Measurements from ENCODE around the gene RPL18.
A peak's percentile ranks its signal among the peaks of the same experiment; 100 is the strongest.

The RPL18 gene

DNA sequence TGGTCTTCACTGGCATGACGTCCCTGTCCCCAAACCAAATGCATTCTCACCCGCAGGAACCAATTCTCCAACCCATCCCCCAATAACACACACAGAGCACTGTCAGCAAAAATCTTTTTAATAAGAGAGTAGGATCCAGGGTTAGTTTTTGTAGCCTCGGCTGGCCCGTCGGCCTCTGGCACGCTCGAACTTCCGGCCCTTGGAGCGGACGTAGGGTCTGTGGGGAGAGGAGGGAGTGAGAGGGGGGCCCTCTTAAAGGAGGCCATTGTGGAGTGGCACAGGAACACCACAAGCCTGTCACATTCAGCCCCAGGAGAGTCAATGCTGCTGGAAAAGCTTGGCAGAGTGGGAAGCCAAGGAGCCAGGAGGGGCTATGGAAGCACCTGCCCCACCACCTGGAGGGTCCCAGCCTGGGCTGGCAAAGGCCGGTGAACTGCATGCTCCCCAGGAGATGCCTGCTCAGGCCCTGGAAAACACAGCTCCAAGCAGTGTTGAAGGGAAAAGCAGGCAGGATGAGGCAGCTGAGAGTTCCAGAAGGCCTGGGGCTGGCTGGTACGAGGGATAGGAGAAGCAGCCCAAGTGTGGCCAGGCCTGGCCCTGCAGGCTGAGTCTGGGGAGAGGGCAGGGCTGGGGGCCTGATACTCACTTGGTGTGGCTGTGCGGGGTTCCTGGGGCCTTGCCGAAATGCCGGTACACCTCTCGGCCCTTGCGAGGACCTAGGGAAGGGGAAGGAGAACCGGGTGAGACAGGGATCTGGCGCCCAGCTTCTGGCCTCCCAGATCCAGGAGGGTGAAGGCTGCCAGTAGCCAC lies 3.5 kb downstream of the RPL18 start:
- Mint-ChIP-seq H3K9me3 (no peaks in the 10 kb centered on the region), H3K4me1 (peaks cover 54% of the 10 kb centered on the region), H3K4me3 (peak overlapping the region in 1 of 2 donors; percentile 89), H3K27me3 (no peaks in the 10 kb centered on the region), H3K27ac (peak overlapping the region in 1 of 2 donors; percentile 100)
- ATAC-seq (no peak), DNase-seq (no peak)

DNA sequence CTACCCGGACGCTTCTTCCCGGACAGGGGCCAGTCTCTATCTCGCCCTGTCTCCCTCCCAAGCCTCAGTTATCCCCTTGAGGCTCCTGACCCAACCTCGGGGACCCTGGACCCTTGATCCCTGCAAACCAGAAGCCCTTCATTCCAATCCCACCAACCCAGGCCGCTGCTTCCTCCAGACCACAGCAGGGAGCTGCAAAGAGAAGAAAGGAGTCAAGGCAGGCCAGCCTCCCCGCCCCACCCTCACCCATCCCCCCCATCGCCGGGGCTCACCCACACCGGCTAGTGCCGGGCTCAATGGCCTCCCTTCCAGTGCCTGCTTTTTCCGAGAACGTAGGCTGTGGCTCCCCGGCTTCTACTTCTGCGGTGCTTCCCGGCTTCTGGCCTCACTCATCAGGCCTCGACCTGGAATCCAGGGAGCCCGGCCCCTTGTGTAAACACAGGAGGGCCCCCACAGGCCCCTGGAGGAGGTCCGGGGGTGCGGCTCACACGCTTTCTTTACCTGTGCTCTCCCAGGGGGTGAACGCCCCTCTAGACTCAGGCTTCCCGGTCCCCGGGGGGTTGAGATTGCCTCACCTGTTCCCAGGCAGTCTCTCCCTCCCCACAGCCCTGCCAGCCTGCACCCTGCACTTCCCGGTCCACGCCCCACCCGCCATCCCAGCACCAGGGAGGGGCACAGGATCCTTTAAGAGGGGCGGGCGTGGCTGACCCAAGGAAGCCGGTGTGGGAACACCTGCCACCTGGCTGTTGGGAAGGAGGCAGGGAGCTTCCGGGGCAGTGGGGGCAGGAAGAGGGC lies 4.3 kb downstream of the RPL18 start, which contains the start of gene FAM83E:
Gene FAM83E (minus strand): TSS at position 641 of the 795 bp plus-strand sequence. CDS start 1,704 bp downstream, outside the sequence.
- ATAC-seq = no peak
- no peaks in the 10 kb centered on the region for H3K27me3 Mint-ChIP-seq
- no peak for DNase-seq
- no peaks in the 10 kb centered on the region for H3K9me3 Mint-ChIP-seq
- H3K4me1 Mint-ChIP-seq = peaks cover 47% of the 10 kb centered on the region
- H3K27ac Mint-ChIP-seq = peak within 1 kb of the TSS in 1 of 2 donors; percentile 100
- H3K4me3 Mint-ChIP-seq = peak within 1 kb of the TSS in 1 of 2 donors; percentile 89

DNA sequence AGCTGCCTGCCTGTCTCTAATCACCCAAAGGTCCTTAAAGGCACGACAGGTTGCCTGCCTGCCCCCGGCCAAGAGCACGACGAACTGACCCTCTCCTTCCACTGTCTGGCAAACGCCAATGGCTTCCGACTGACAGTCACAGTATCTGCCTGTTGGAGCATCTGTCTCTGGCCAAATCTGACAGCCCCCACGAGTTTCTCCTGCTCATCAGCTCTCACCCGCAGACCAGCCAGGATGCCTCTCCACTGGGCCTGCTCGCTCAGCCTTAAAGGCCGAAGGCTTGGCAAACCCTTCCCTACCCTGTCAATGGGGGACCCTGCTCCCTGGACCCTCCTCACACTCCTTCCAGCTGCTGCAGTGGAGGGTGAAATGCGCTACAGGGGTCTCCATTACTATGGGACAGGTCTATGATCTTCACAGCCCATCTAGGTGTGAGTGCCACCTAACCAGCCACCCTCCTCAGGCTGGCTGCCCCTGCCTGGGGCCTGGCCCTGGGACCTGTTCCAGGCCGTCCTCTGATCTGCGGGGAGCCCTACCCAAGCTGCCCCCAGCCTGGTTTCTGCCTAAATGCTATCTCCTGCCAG lies 5.0 kb downstream of the RPL18 start:
- peak; percentile 0 for ATAC-seq
- Mint-ChIP-seq H3K4me1 (peaks cover 49% of the 10 kb centered on the region), H3K4me3 (peak overlapping the region in 1 of 2 donors; percentile 6), H3K27me3 (no peaks in the 10 kb centered on the region), H3K9me3 (no peaks in the 10 kb centered on the region), H3K27ac (peak overlapping the region; percentile 25 to 95)
- no peak for DNase-seq

DNA sequence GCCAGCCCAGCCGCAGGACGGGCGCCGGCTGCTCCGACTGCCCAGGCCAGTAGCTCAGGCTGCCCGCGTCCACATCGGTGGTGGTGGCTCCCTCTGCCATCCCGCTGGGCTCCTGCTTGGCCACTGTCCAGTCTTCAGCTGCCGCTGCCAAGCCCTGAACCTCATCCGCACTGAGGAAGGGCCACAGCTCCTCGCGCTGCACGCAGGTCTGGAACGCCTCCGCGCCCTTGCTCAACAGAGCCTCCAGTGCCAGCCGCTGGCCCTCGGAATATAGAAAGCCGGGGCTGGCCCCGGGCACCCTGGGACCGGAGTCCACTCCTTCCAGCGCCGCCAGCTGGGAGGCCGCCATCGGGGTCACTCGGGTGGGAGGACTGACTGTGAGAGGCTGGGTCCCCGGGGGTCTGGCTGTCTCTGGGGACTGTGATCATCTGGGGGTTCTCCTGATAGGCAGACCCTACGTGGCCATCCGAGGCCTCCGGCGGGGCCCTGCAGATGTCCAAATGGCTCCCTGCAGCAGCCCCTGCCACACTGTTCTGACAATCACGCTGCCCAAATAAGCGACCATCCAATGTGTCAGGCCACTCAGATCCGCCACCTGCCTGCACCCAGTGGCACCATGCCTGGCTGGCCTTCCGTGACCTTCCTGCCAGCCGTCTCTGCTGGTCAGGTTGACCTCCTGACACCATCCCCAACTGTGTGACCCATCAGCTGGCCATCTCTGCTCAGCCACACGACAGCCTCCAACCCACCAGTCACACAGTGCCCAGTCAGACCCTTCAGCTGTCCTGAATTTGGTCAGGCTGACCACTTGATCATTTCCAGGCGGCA lies 5.7 kb downstream of the RPL18 start:
- ATAC-seq = peak; percentile 3

DNA sequence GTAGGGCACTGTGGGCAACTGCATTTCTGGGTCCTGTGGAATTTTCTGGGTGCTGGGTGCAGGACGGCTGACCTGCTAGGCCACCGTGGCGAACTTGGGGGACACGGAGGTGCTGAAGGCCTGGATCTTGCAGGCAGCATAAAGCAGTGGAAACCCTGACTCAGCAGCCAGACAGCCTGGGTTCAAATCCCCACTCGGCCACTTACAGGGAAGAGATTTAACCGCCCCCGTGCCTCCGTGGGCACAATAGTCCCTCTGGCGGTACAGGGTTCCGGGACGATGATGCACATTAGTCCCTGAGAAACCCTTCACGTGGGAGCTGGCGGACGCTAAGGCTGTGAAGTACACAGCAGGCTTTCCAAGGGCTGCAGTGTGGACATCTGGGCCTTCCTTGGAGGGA lies 7.1 kb downstream of the RPL18 start:
- no peak for ATAC-seq

More for the DNA sequence above, 5.7 kb downstream of the RPL18 start:
- no peak overlapping the region for H3K4me3 Mint-ChIP-seq
- H3K27me3 Mint-ChIP-seq = no peaks in the 10 kb centered on the region
- H3K9me3 Mint-ChIP-seq = no peaks in the 10 kb centered on the region
- H3K4me1 Mint-ChIP-seq = peaks cover 47% of the 10 kb centered on the region
- DNase-seq = no peak
- H3K27ac Mint-ChIP-seq = peak overlapping the region; percentile 25 to 95

DNA sequence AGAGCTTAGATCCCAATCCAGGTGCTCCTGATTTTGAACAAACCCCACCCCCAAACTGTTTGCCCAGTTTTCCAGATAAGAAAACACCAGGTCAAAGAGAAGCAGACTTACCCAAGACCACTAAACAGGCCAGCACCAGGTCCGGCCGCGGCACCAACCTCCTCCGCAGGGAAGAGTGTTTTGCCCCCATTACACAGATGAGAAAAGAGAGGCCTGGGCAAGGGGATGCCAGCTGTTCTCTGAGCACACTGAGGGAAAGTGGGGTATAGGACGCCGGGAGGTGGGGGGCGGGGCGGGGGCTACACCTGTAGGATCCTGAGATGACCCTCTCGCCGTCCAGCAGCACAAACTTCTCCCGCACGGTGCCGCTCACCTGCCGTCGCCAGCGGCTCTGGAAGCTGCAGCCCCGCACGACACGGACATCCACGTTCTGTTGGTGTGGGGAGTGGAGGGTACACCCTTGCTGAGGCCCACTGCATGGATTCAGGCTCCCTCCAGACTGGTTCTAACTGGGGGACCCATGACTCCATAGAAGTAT lies 9.3 kb downstream of the RPL18 start:
- no peaks in the 10 kb centered on the region for H3K27me3 Mint-ChIP-seq

More for the DNA sequence above, 7.1 kb downstream of the RPL18 start:
- no peak for DNase-seq
- no peak overlapping the region for H3K4me3 Mint-ChIP-seq
- H3K9me3 Mint-ChIP-seq = no peaks in the 10 kb centered on the region
- H3K27me3 Mint-ChIP-seq = no peaks in the 10 kb centered on the region
- peak overlapping the region in 1 of 2 donors; percentile 71 for H3K27ac Mint-ChIP-seq
- H3K4me1 Mint-ChIP-seq = peaks cover 36% of the 10 kb centered on the region

DNA sequence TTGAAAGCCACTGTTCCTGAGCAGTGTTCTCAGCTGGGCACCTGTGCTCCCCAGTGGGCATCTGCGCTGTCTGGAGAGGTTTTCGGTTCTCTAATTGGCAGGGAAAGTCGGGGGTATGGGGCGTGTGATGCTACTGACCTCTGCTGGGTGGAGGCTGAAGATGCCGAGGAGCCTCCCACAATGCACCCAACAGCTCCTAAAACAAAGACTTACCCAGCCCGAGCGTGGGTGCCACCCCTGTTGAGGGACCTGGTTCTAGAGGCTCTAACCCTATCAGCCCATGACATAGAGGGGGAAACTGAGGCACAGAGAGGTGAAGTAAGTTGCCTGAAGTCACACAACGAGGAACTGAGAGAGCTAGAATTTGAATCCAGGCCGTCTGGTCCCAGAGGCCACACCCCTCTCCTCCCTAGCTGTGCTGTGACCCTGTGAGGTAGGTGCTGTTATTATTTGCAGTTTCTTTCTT lies 10.1 kb downstream of the RPL18 start:
- Mint-ChIP-seq H3K9me3 (no peaks in the 10 kb centered on the region), H3K27ac (peak overlapping the region in 1 of 2 donors; percentile 86), H3K4me1 (peaks cover 10% of the 10 kb centered on the region), H3K4me3 (peak overlapping the region in 1 of 2 donors; percentile 25), H3K27me3 (no peaks in the 10 kb centered on the region)
- DNase-seq = peak; percentile 45 to 53
- ATAC-seq = peak; percentile 82

More for the DNA sequence above, 9.3 kb downstream of the RPL18 start:
- no peak overlapping the region for H3K4me3 Mint-ChIP-seq
- ATAC-seq (no peak), DNase-seq (no peak)
- H3K4me1 Mint-ChIP-seq = peaks cover 16% of the 10 kb centered on the region
- H3K9me3 Mint-ChIP-seq = no peaks in the 10 kb centered on the region
- no peak overlapping the region for H3K27ac Mint-ChIP-seq

DNA sequence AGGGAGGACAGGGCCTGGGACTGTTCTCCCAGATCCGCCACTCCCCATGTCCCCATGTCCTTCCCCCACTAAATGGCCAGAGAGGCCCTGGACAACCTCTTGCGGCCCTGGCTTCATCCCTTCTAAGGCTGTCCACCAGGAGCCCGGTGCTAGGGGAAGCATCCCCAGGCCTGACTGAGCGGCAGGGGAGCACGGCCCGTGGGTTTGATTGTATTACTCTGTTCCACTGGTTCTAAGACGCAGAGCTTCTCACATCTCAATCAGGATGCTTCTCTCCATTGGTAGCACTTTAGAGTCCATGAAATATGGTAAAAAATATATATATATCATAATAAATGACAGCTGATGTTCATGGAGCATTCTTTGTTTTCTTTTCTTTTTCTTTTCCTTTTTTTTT lies 11.6 kb downstream of the RPL18 start:
- DNase-seq = no peak
- H3K9me3 Mint-ChIP-seq = no peaks in the 10 kb centered on the region
- no peaks in the 10 kb centered on the region for H3K27me3 Mint-ChIP-seq
- ATAC-seq = no peak
- H3K4me3 Mint-ChIP-seq = no peak overlapping the region
- H3K4me1 Mint-ChIP-seq = peaks cover 10% of the 10 kb centered on the region
- no peak overlapping the region for H3K27ac Mint-ChIP-seq

DNA sequence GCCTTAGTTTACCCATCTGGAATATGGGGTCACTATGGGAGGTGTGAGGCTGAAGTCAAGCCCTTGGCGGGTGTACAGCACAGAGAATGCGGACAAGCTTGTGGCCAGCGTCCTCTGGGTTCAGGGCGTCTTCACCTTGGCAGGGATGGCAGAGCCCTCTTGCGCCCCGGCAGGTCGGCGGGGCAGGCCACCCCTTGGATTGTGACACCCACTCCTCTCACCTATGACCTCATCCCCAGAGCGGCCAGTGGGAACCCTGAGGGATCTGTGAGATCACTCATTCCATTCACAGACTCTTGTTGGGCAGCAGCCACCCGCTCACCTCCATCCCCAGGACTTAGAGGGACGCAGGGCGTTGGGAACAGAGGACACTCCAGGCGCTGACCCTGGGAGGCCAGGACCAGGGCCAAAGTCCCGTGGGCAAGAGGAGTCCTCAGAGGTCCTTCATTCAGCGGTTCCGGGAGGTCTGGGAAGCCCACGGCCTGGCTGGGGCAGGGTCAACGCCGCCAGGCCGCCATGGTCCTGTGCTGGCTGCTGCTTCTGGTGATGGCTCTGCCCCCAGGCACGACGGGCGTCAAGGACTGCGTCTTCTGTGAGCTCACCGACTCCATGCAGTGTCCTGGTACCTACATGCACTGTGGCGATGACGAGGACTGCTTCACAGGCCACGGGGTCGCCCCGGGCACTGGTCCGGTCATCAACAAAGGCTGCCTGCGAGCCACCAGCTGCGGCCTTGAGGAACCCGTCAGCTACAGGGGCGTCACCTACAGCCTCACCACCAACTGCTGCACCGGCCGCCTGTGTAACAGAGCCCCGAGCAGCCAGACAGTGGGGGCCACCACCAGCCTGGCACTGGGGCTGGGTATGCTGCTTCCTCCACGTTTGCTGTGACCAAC lies 12.3 kb downstream of the RPL18 start, which contains the start of gene SPACA4:
Gene SPACA4 (plus strand): TSS at position 280 of the 896 bp plus-strand sequence. CDS start 237 bp downstream, at position 517.
- ATAC-seq (no peak), DNase-seq (no peak)
- Mint-ChIP-seq H3K9me3 (no peaks in the 10 kb centered on the region), H3K27ac (no peak within 1 kb of the TSS), H3K4me1 (peaks cover 10% of the 10 kb centered on the region), H3K27me3 (no peaks in the 10 kb centered on the region), H3K4me3 (no peak within 1 kb of the TSS)

DNA sequence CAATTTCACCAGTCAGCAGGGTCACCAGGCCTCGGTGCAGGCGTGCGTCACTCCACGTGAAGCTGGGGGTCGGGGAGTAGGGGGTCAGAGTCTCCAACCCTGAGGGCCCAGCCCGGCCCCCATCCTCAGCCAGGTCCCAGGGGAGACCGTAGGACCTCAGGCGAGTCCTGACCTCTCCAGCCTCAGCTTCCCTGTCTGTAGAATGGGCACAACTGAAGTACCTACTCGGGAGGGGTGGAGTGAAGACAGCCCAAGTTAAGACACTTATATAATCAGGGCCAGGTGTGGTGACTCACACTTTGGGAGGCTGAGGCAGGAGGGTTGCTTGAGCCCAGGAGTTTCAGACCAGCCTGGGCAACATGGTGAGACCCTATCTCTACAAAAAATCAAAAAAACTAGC lies 15.1 kb downstream of the RPL18 start:
- Mint-ChIP-seq H3K27me3 (no peaks in the 10 kb centered on the region), H3K9me3 (no peaks in the 10 kb centered on the region), H3K4me1 (peaks cover 3% of the 10 kb centered on the region), H3K27ac (no peak overlapping the region), H3K4me3 (no peak overlapping the region)
- DNase-seq (no peak), ATAC-seq (peak; percentile 8)

DNA sequence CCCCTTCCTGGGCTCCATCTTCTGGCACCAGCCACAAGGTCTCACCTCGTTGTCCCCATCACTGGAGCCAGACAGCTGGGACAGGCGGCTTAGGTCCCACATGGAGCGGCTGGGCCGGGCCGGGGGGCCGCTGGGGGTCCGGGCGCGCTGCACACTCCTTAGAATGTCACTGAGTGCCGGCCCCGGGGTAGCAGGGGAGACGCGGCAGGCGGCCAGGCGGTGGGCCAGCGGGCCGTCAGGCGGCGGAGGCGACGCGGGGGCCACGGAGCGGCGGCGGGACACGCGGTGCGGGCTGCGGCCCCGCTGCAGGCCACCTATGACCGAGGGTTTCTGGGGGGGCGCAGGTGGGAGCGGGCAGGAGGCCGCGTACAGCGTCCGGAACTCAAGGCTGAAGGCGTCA lies 15.5 kb downstream of the RPL18 start:
- H3K4me3 Mint-ChIP-seq = no peak overlapping the region
- no peaks in the 10 kb centered on the region for H3K27me3 Mint-ChIP-seq
- no peaks in the 10 kb centered on the region for H3K4me1 Mint-ChIP-seq
- ATAC-seq = peak; percentile 52
- no peak for DNase-seq
- H3K27ac Mint-ChIP-seq = no peak overlapping the region
- no peaks in the 10 kb centered on the region for H3K9me3 Mint-ChIP-seq

DNA sequence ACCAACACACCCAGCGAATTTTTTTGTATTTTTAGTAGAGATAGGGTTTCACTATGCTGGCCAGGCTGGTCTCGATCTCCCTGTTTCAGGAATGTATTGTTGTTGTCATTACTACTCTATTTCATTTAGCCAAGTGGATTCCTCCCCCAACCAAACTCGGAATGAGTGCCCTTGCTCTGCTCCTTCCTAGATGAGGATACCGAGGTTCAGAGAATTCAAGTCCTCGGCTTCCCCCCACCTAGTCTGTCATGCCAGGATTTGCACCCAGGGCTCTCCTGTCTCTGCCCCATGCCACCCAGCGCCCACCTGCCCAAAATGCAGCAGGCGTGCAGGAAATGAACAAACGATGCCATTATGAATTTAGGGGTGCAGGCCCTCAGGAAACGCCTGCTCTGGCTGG lies 16.0 kb downstream of the RPL18 start:
- no peaks in the 10 kb centered on the region for H3K9me3 Mint-ChIP-seq
- DNase-seq (no peak), ATAC-seq (no peak)
- no peak overlapping the region for H3K4me3 Mint-ChIP-seq
- no peaks in the 10 kb centered on the region for H3K4me1 Mint-ChIP-seq
- H3K27ac Mint-ChIP-seq = no peak overlapping the region
- H3K27me3 Mint-ChIP-seq = no peaks in the 10 kb centered on the region

DNA sequence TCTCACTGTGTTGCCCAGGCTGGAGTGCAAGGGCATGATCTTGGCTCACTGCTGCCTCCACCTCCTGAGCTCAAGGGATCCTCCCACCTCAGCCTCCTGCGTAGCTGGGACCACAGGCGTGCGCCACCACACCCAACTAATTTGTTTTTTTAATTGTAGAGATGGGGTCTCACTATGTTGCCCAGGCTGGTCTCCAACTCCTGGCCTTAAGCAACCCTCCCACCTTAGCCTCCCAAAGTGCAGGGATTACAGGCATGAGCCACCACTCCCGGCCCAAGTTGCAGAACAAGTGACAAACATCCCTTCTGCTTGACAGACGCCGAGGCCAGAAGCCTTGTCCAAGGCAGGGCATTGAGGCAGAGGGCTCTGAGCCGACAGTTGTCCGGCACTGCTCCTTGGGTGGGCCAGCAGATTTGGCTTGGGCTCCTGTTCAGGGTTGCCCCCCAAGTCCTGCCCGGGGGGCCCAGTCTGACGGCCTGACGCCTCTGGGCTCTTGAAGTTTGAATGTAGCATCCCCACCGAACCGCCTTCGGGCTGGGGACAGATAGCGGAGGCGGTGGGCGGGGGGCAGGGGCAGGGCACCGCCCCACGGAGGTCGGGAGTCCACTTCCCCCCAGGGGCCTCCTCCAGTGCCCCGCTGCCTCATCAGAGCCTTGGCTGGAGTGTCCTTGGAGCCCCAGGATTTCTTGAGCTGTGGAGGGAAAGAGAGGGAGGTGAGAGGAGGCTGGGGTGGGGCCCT lies 18.1 kb downstream of the RPL18 start:
- H3K4me3 Mint-ChIP-seq = no peak overlapping the region
- ATAC-seq (no peak), DNase-seq (no peak)
- H3K9me3 Mint-ChIP-seq = no peaks in the 10 kb centered on the region
- peak overlapping the region in 1 of 2 donors; percentile 59 for H3K27ac Mint-ChIP-seq
- no peaks in the 10 kb centered on the region for H3K27me3 Mint-ChIP-seq
- H3K4me1 Mint-ChIP-seq = no peaks in the 10 kb centered on the region

Measured in stimulated activated naive CD8-positive, alpha-beta T cell treated with anti-CD3 and anti-CD28 coated beads, Interleukin-15, amount 100 ng/mL, for 72 hours (primary cell).